Measurements from ENCODE around the gene C12orf50.

Gene C12orf50

GRCh38 chr12:88017964-88018363 is 11.2 kb downstream of the C12orf50 start:
- no peak overlapping the region for H3K27ac ChIP-seq
- TF ChIP-seq, protein P1, sequence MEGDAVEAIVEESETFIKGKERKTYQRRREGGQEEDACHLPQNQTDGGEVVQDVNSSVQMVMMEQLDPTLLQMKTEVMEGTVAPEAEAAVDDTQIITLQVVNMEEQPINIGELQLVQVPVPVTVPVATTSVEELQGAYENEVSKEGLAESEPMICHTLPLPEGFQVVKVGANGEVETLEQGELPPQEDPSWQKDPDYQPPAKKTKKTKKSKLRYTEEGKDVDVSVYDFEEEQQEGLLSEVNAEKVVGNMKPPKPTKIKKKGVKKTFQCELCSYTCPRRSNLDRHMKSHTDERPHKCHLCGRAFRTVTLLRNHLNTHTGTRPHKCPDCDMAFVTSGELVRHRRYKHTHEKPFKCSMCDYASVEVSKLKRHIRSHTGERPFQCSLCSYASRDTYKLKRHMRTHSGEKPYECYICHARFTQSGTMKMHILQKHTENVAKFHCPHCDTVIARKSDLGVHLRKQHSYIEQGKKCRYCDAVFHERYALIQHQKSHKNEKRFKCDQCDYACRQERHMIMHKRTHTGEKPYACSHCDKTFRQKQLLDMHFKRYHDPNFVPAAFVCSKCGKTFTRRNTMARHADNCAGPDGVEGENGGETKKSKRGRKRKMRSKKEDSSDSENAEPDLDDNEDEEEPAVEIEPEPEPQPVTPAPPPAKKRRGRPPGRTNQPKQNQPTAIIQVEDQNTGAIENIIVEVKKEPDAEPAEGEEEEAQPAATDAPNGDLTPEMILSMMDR (conservative IDR thresholded peaks at IDR 0.05) = no peak
- no peak for TF ChIP-seq ZFX (IDR thresholded peaks at IDR 0.05)

- TF ChIP-seq, protein P1 (conservative IDR thresholded peaks at IDR 0.05) = no peak
- no peak for TF ChIP-seq ZFX (IDR thresholded peaks at IDR 0.05)
- no peak overlapping the region for H3K27ac ChIP-seq
Measured at GRCh38 chr12:88015825-88016224, 13.4 kb downstream of the C12orf50 start.

DNA sequence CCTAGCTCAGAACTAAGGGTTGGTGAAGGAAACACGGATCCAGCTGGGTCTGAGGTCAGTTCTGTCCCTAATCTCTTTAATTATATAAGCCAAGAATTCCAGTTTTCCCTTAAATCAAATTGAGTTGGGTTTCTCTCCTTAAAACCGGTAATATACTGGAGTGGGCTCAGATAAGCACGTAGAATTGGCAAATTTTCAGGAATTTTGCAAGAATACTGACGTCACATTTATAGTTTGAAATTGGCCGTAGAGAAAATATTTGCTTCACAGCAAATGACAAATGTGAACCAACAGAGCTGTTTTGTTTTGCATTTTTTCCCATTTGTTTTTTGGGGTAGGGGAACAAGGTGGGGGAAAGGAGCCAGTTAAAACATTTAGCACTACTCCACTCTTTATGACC is 17.4 kb downstream of the C12orf50 start:
- TF ChIP-seq, protein P1 (conservative IDR thresholded peaks at IDR 0.05) = no peak
- no peak for TF ChIP-seq ZFX (IDR thresholded peaks at IDR 0.05)
- no peak overlapping the region for H3K27ac ChIP-seq

DNA sequence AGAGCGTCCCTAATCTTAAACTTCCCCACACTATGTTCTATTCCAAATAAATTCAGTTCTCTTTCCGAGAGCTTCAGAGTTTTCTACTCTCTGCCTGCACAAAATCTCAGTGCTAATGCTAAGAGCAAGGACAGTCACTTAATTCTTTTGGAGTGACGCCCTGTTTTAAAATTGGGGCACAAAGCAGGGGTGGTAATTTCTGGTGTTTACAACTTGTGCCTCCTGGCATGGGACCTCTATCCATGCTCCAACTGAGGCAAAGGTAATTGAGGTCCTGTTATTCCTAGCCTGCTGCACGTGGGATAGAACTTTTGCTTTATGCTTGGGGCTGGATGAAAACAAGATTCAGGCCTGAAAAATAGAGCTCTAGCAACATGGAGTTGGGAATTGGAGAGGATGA is 22.9 kb downstream of the C12orf50 start:
- TF ChIP-seq, protein P1 (conservative IDR thresholded peaks at IDR 0.05) = no peak
- TF ChIP-seq ZFX (IDR thresholded peaks at IDR 0.05) = no peak
- no peak overlapping the region for H3K27ac ChIP-seq

- TF ChIP-seq ZFX (IDR thresholded peaks at IDR 0.05) = no peak
- TF ChIP-seq, protein P1 (conservative IDR thresholded peaks at IDR 0.05) = no peak
- no peak overlapping the region for H3K27ac ChIP-seq
Measured at GRCh38 chr12:88001327-88001726, 27.9 kb downstream of the C12orf50 start.

- TF ChIP-seq, protein P1 (conservative IDR thresholded peaks at IDR 0.05) = peak; percentile 83
- no peak for TF ChIP-seq ZFX (IDR thresholded peaks at IDR 0.05)
- no peak overlapping the region for H3K27ac ChIP-seq
Measured at GRCh38 chr12:87995581-87996178, 33.5 kb downstream of the C12orf50 start.

DNA sequence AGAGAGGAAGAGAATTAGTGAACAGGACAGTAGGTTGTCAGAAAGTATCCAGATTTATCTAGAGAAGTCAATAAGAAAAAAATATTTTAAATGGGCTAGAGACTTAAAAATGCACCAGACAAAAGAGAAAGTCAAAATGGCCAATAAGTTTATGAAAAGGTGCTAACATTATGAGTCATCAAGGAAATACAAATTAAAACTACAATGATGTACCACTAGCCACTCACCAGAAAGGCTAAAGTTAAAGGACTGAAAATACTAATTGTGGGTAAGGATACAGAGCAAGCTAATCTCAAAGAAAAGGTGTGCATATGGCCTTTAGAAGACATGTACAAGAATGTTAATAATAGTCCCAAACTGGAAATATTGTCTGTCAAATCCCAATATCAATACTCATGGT is 37.7 kb downstream of the C12orf50 start:
- no peak for TF ChIP-seq ZFX (IDR thresholded peaks at IDR 0.05)
- TF ChIP-seq, protein P1 (conservative IDR thresholded peaks at IDR 0.05) = no peak
- no peak overlapping the region for H3K27ac ChIP-seq
